HG03469 (cell line): Measurements from ENCODE around the gene HEBP1.

Experiments
- ATAC-seq: cut with Tn5 transposase; IDR thresholded peaks from one replicate; pipeline ENCODE4 v1.9.1; 2021; ENCODE audit warnings: mild to moderate bottlenecking, moderate library complexity, moderate number of reproducible peaks; ENCODE audit not compliant: unreplicated experiment

Gene HEBP1

DNA sequence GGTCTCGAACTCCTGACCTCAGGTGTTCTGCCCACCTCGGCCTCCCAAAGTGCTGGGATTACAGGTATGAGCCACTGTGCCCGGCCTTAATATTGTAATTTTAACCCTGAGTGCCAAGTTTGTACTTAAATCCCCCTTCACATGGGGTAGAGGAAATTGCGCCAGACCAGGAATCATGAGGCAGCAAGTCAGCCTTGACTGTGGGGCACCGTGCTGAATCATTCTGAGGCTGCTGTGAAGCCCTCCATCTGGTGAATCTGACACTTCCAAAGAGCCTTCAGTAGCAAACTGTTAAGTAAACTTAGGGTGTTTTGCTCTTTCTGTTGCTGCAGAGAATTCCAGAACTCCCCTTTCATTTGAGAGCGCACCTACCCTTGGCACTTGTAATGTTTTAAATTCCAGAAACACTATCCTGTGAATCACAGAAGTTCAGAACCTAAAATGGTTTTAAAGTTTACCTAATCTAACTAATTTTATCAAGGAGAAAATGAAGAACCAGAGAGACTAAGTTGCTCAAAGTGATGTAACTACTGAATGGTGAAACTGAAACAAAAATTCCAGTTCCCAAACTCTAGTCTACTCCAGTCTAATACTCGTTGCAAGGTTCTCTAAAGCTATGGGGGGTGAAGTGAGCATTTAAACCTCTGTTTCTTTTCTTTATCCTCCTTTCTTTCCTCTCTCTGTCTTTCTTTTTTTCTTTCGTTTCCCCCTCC, 7.5 kb downstream of the HEBP1 start:
- no peak for ATAC-seq

DNA sequence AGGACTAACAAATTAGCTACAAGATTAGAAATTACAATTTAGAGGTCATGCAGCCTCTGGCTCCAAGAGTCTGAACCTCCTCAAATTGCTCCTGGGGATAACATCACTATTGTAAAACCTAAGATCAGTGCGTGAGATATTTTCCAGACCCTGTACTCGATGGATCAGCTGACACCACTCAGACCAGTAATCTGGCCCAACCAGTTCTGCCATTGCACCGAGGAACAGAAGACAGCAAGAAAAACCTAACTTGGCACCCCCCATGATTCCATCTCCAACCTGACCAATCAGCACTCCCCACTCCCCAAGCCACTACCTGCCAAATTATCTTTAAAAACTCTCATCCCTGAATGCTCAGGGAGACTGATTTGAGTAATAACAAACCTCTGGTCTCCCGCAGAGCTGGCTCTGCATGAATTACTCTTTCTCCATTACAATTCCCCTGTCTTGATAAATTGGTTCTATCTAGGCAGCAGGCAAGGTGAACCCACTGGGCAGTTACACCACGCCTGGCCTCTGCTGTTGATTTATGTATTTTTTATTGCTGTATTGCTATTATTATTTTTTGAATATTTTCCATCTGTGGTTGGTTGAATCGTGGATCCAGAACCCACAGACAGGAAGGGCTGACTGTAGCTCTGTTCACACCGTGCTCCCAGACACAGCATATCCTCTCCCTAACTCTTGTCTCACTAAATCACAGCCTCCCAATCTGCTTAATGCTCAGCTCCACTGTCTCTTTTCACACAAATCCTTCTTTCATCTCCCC, 9.2 kb downstream of the HEBP1 start:
- ATAC-seq: no peak

DNA sequence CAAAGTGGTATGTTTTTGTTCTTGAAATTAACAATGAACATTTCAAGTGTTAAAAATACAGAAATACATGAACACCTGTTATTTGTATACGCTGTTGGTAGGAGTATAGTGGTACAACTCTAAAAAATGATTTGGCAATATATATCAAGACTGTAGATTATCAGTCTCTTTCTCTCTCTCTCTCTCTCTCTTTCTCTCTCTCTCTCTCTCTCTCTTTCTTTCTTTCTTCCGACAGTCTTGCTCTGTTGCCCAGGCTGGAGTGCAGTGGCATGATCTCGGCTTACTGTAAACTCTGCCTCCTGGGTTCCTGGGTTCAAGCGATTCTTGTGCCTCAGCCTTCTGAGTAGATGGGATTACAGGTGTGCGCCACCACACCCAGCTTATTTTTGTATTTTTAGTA, 12.6 kb downstream of the HEBP1 start:
- no peak for ATAC-seq

DNA sequence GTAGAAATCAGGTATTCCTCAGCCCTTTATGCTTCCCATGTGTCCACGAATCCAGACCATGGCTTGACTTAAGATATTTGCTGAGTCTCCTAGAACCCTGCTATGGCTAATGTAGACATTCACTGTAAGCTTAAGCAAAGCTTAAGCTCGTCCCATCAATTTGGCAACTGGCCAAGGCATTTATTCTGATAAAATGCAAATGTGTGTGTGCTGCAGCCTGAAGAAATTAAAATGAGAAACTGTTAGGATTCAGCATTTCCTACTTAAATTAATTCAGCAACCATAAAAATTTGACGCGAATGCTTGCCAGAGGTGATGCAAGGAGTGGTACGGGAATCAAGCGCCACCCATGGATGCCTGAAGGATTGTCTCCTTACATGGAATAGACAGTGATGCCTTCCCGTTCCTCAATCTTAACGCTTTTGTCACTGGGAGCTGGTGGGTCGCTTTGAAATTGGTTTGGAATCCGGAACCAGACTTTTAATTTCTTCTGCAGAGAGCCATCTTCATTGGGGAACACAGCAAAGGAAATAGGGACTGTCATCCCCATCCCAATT, 13.2 kb downstream of the HEBP1 start:
- no peak for ATAC-seq

DNA sequence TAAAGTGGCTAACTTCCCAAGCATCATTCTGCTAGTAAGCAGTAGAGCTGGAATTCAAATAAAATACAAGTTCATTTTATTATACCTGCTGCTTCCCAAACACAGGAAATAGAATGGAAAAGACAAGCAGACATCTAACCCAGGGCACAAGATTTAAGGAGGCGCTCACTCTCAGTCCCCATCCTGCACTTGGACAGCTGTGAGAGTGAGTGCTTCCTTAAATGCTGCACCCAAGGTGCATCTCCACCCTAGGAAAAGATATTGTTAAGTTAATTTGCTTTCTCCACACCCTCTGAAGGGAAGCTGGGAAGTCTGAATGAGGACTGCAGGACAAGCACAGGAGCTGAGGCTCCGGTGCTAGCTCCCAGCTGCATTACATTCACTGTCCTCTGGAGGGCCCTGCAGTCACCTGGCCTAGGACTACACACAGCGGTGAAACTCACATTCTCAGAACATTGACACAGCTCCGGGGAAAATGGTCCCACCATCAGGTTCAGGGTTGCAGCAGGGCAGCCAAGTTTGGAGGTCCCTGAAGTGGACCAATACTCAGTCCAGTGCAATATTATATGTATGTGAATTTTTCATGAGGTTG, 14.2 kb downstream of the HEBP1 start:
- no peak for ATAC-seq

DNA sequence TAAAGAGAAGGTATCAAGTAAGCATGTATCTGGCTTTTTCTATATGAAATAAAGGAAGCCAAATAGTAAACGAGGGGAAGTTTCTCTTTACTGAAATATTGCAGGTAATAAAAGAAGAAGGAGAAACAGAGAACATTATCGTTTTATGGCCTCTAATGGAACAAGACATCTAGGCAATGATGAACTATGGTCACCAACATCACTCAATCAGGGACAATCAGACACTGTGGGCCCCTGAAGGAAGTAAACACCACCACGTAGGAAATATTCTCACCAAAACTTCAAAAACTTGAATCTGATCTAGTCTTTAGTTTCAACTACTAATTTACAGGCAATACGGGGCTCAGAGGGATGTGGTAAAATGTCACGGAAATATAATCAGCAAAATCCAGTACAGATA, 15.9 kb downstream of the HEBP1 start:
- ATAC-seq: no peak

DNA sequence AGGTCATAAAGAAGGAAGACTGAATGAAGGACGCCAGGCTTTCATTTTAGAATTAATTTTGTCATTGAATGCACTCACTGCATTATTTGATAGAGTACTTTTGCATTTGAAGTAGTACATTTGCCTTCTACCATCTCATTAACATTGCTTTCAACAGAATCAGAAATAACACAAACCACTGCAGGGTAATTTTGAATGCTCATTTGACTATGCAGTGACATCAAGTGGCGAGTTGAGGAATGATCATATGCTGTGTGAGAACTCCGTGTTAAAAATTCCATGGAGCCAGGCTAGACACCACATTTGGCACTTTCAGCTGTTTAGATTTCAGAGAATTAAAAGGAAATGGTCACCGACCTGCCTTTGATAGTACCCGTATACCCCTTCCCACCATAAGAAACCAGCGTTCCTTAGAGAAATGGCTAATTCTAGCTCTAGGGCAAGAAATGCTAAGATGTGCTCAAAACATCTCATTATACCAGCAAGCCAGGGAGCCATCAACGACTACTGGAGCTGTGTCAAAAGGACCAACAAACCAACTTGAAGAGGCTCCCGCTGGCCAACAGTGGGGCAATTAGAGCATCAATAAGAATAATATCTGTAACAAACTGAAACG, 16.5 kb downstream of the HEBP1 start:
- ATAC-seq: no peak

DNA sequence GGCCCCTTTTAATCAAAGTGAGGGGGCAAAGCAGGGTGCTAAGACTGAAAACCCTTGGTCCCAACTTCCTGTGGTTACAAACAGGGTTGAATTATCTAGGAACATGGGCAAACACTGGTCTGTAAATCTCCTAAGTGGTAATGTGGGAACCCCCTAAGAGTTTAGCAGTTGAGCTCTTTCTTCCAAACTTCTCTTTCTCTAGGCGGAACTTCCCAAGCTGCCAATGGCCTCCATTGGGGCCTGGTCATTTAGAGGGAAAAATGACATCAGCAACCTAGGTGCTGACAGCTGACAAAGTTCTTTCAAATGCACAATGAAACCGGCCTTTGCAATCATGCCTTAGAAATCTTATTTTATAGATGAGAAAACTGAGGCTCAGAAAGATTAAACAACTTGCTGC, 17.7 kb downstream of the HEBP1 start:
- ATAC-seq: no peak

DNA sequence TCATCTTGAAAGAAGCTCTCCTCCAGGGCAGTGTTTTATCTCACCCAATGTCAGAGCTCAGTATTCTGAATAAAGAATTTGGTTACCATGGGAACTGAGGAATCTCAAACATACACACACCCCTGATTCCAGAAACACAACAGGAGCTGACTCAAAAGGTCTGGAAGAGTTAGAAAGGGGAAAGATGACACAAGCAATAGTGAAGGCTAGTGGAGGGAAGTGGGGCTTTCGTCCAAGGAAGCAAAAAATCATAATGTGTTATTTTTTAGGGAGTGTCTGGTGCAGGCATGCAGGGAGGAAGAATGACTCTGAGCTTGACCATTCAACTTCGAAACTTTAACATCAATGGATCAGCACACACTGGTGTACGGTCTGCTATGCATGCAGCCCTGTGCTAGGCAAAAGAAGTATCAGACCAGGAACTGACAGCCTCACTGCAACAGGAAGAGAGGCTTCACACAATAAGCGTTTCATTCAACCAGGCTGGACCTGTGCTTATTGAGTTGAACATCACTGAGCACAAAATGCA, 20.3 kb downstream of the HEBP1 start:
- ATAC-seq: no peak

DNA sequence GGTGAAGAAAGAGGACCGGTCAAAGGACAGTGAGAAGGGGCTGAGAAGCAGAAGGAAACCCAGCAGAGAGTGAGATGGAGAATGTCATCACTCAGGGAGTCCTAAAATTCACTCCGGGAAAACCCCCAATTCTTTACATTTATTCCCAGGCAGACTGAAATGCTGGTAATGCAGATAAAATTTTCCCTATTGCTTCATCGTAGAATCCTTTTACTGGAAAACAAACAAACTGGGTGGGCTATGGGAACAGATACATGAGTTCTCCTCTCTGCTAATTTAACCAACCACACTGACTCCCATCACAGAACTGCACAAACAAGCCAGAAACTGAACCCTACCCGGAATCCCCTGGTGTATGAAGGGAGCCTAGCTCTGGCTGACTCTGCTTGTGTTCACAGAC, 20.9 kb downstream of the HEBP1 start:
- ATAC-seq: no peak

DNA sequence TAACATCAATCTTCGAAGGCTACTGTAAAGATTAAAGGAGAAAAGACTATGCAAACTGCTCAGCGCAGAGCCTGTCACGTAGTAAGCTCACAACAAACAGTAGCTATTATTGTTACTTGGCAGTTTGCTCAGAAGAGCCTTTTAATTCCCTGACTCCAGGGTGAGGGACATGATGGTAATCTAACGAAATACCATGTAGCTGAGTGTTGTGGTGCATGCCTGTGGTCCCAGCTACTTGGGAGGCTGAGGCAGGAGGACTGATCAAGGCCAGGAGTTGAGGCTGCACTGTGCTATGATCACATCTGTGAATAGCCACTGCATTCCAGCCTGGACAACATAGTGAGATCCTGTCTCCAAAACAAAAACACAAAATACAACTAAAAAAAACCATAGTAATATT, 22.8 kb downstream of the HEBP1 start:
- no peak for ATAC-seq

DNA sequence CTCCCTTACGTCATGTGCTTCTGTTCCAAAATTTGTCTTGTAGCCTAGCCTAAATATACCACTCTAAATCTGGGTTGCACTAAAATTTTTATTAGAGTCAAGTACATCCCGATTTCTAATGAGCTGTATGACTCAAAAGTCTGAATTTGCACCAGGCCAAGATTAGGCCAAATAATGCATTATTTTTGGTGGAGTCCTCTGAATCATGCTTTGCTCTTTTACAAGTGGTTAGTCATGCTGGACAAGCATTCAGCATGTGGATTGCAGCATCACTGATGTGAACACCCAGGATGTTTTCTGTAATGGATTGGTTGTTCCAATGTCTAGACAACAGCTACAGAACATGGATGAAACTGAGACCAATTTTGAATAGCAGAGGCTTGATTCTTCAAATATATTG, 23.7 kb downstream of the HEBP1 start:
- no peak for ATAC-seq

DNA sequence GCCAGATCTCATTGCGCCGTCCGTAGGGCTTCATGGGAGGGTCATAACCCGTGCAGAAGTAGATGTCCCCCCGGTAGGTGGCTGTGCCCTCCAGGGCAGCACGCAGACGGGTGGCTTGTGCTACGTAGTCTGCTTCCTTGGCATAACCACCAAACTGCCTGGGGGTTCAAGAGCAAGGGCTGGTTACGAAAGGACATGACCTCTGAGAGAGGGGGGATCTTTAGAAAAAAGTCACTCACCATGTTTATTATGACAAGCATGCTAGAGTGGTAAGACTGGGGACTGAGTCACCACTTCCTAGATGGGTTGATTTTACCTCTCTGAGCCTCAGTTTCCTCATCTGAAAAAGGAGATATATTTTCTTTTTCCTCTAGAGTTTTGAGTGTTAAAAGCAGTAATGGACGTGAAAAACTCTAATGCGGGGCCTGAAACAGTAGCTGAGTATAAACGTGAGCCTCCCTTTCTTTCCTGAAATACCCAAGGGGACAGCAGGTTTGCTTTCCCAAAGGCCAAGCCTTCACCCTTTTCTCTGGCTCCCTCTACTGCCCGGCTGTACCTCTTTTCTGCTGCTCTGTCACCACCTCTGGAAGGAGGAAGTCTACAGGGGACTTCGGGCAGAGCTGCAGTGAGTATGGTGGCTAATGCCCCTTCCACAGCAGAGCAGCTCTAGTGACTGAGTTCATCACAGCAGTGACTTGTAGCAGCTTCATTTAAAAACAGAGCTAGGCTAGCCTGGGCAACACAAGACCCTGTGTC, 24.6 kb downstream of the HEBP1 start:
- ATAC-seq: no peak

DNA sequence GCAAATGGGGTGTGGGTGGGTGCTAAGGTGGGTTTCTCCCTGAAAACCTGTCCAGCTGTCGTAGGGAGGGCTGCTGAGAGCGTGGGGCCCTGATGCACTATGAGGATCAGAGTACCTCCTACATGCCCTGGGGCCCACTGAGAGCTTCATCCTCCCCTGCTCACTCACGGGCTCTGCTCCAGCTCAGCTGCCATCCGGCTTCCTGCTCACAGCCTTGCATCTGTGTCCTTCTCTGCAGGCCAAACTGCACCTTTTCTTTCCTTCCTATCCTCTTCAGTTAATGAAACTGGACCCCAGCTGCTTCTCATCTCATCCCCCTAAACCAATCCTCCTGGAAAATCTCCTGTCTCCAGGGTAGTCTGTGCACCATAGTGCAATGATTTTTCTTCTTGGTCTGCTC, 25.9 kb downstream of the HEBP1 start:
- ATAC-seq: no peak

DNA sequence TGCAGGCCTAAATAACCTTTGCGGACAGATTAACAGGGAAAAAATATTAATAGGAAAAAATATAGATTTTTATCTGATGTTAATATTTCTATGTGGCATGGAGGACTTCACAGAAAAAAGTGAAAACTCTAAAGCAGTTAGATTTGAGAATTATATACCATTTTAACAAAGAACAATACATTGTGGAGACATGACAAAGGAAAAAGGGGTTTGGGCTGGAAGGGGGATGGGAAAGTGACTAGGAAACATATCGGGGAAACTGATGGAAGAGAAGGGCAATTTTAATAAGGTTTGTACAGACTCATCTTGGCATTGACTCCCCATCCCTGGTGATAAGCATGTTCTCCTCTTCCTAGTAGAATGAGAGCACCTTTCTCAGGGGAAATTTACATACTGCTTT, 27.0 kb downstream of the HEBP1 start:
- no peak for ATAC-seq

DNA sequence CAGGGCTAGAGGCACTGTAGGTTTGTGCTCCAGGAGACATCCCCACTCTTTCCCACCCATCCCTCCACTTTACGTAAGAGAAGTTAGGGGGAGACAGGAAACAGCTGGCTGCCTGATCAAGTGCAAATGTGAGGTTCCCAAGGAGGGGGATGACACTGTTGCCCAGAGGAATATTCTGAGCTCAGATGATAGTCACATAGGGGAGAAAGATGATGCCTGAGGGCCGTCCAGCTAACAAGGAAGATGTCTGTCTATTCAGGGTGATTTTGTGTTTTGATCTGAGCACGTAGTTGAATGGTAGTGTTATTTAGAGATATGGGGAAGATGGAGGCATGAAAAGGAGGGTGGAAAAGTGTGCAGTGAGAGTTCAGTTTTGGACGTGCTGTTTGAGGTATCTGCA, 34.2 kb downstream of the HEBP1 start:
- no peak for ATAC-seq

DNA sequence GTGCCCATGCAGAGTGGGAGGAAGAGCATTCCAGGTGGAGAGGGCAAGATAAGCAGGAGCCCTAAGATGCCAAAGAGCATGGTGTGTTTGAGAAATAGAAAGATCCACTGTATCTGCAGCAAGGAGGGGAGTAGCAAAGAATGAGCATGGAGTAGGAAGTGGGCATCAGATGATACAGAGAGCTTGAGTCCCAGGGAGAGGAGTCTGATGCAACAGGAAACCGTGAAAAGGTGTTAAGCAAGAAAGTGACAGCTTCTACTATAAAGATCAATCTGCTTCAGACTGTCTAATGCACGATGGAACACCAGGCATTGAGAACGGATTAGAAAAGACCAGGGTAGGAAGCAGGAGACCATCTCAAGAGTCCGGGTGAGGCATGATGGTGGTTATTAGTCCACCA, 35.8 kb downstream of the HEBP1 start:
- no peak for ATAC-seq

DNA sequence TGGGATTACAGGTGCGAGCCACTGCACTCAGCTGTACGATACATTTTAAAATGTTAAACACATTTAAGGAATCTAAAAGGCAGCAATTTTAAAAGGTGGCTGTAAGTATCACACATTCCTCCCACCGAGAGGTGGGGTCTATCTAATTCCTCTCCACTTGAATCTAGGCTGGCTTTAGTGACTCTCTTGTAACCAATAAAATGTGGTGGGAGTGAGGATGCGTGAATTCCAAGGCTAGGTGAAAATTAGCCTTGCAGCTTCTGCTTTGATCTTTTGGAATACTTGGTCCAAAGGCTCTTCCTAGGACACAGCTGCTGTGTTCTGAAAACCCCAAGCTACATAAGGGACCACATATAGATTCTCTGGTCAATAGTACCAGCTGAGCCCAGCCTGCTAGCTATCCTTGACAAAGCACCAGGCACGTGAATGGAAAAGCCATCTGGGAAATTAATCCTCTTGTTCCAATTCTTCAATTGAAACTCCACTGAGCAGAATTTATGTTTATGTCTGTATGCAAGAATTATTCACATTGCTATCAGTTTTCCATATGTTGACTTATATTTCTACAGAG, 39.3 kb downstream of the HEBP1 start:
- no peak for ATAC-seq

DNA sequence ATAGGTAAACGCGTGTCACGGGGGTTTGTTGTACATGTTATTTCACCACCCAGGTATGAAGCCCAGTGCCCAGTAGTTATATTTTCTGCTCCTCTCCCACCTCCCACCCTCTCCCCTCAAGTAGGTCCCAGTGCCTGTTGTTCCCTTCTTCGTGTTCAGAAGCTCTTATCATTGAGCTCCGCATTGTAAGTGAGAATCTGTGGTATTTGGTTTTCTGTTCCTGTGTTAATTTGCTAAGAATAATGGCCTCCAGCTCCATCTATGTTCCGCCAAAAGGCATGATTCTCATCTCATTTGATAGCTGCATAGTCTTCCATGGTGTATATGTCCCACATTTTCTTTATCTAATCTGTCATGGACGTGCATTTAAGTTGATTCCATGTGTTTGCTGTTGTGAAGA, 41.2 kb downstream of the HEBP1 start:
- no peak for ATAC-seq
